ENCODE measurements around the gene JAK3.

The JAK3 gene

DNA sequence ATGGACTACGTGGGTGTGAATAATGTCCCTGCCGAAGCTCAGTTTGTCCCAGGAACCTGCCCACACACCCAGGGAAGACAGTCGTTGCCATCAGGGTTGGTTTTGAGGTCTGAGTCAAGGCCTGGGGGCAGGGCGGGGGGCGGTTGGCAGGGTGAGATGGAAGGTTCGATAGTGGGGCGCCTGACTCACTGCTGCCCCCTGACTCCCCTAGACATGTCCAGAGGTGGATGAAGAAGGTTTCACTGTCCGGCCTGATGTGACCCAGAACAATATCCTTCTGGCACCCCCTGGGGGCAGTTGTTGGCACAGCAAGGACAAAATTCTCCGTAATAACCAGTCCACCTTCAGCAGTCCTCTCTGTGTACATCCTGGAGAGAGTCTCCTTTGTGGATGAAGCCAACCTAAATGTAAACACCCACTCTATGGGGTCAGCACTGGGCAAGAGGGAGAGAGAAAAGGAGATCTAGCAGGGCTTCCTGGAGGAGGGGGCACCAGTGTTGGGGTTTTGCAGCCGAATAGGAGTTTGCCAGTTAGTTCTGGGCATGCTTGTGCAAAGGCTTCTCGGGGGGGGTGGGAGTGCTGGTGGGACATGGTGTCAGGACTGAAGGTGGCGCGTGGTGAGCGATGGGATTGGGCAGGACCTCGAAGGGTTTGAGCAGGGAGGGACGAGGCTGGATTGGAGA lies 72.4 kb downstream of the JAK3 start:
- no peak for DNase-seq

All from fibroblast of skin of right quadriceps (primary cell).